ENCODE measurements around the gene PIP5KL1.

PIP5KL1 gene

DNA sequence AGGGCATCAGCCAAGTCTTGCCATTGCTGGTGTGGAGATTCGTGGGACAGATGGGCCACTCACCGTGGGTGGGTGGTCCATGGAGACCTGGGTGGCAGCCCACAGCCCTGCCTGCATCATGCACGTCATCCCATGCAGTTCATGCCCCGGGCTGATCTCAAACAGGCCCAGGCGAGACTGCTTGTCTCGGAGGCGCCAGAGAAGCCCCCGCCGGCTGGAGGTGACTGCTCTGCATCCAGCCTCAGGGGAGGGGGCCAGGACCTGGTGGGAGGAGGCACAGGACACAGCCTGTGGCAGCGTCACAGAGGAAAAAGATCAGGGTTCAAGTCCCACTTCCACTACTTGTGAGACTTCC, 975 bp downstream of the PIP5KL1 start:
- no peak for DNase-seq (ENCODE audit: low spot score)

DNA sequence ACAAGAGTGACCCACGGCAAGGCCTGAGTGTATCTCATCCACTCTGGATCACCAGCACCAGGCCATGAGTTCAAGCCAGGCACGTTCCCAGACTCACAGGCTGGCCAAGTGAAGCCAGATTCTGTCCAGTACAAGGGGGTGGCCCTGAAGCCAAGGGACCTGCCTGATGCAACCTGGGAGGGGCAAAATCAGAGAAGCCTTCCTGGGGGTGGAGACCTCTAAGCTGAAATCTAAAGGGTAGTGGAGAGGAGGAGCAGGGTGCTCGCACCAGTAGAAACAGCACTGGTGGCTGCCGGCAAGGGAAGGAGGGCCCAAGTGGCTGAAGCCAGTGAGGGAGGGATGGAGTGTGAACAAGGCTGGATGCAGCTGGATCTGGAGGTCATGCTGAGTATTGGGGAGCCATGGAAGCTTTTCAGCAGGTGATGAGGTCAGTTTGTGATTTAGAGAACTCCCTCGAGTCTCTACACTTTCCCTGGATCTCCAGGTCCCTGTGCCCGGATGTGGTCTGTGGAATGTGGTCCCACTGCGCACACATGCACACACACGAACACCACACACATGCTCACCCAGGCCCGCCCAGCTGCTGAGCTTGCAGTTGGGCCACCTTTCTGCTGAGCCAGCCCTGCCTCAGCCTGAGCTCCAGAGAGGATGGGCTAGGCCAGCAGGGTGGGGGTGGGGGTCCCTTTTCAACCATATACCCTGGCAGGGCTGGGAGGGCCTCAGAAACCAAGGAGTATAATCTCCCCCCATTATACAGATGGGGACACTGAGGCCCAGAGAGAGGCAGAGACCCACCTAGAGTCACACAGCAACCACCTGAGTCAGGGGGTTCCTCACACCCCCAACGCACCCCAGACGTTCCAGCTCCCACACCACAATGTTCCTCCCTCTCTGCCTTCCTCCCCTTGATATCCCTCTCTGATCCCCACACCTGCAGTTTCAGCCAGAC, 1.6 kb downstream of the PIP5KL1 start:
- no peak for DNase-seq (ENCODE audit: low spot score)

DNA sequence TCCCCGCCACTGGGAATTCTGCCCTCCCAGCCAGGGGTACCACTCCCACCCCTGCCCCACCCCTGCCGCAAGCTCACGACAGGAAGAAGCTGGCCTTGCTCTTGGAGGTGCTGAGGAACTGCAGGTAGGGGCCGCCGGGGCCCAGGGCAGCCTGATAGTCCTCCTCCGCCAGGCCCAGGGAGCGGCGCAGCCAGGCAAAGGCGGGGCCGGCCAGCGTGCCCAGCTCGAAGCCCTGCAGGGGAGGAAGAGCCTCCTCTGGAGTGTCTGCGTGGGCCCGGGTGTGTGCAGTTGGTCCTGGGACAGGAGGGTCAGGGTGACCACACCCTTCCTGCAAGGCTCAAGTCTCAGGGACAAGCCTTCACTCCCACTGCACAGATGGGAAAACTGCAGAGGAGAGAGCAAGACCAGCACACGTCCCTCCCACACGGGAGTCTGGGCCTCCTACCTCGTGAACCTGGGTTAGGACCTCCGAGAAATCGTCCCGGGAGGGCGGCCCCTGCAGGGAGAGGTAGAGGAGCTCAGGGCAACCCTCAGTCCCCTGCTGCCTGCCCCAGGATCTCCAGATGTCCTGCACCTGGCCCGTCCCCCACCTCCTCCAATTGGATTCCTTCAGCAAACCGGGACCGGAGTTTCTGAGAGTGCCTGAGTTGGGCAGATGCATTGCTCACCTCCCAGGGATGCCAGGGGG, 2.4 kb downstream of the PIP5KL1 start:
- peak; percentile 29 for DNase-seq (ENCODE audit: low spot score)

DNA sequence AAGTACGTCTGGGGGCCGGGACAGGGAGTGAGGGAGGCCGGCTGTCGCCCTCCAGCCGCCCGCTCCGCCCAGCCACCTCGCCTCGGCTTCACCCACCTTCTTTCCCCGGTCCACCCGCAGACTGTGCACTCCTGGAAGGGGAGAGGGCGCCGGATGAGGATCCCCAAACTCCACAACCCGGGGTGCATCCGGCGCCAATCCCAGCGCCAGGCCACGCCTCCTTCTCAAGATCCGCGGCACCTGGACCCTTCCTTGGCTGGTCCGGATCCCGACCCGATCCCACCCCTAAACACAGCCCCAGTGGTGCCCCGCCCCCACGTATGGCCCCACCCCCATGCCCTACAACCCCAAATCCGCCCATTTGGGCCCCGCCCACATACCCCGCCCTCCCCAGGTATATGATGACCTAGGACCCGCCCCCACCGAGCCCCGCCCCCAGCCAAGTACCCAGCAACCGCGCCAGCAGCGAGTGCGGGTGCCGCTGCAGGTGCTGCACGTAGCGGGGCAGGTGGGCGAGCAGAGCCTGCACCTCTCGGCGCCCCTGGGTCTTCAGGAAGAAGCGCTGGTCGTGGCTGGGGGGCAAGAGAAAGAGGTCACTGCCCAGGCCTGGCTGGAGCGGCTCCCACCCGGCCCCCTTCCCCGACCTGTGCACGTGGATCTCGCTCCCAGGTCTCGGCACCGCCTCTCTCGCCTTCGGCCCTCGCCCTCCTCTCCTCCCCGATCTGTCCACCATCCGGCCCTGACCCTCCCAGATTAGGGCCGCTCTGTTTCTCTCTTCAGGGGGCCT, 3.2 kb downstream of the PIP5KL1 start:
- DNase-seq (ENCODE audit: low spot score), result peak; percentile 91

DNA sequence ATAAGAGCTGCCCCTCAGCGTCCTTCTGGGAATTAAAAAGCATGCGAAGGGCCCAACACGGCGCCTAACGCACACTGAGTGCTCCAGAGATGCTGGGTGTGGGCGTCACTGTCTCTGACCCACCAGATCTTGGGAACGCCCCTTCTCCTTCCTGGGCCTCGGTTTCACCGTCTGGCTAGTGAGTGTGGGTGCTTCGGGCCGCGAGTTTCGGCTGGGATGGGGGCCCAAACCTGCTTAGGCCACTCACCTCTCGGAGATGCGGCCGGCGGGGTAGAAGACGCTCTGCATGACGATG, 3.7 kb downstream of the PIP5KL1 start:
- no peak for DNase-seq (ENCODE audit: low spot score)

DNA sequence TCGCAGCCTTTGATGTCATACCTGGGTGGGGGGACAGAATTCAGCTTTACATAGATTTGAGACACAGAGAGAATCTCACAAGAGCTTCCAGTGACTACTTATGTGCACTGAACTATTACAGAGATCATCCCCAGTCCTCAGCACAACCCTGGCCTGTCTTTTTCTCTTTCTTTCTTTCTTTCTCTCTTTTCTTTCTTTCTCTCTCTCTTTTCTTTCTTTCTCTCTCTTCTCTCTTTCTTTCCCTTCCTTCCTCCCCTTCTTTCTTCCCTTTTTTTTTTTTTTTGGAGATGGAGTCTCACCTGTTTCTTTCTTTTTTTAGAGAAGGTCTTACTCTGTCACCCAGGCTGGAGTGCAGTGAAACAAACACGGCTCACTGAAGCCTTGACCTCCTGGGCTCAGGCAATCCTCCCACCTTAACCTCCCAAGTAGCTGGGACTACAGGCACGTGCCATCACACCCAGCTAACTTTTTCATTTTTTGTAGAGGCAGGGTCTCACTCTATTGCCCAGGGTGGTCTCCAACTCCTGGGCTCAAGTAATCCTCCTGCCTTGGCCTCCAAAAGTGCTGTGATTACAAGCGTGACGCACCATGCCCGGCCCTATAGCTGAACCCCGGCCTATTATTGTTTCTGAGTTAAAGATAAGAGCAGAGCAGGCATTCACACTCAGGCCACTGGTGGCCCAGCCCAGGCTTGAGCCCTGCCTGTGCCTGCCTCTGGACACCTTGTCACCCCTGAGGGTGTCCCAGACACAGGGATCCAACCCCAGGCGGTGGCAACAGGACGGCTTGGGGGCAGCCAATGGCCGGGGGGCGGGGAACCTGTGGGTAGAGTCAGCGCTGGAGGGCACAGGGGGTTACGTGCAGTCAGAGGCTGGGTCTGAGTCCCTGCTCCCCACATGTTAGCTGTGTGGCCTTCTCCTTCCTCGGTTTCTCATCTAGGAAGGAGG, 4.3 kb downstream of the PIP5KL1 start:
- no peak for DNase-seq (ENCODE audit: low spot score)

DNA sequence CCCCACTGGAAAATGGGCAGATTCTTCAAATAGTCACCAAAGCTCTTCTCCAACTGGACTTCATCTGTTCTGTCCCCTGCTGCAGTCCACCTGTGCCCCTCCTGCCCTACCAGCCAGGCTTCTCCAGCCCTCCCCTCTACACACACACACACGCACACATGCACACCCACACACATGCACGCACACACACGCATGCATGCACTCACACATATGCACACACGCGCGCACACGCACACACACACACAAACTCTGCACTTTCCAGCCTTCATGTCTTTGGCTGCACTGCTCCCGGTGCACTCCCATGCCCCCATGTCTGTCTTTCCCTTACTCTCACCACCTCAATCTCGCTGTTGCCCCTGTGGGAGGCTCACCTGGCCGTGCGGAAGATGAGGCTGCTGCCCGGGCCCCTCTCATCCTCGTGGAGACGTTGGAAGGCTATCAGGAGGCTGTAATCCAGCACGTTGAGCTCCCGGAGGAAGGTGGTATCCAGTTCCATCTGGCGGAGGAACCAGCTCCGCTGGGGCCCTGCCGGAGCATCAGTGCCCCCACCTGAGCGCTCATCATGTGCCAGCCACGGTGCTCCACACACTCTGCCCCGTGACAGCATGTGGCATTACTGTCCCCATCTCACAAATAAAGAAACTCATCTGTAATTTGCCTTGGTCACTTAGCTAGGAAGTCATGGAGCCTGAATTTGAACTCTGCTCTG, 5.7 kb downstream of the PIP5KL1 start:
- DNase-seq (ENCODE audit: low spot score), result no peak

DNA sequence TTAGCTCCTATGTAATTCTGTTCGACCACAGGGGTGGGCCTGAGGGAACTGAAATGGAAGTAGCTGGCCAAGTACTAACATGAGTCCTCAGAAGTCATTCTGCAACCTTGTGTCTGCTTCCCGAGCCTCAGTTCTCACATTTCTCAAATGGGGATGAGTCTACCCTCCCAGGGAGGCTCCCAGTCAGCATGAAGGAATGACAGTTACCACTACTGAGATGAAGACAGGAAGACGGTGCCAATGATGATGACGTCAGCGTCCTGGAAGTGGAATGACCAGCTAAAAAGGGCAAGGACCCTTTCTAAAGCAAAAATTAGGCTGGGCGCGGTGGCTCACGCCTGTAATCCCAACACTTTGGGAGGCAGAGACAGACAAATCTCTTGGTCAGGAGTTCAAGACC, 6.8 kb downstream of the PIP5KL1 start:
- no peak for DNase-seq (ENCODE audit: low spot score)

DNA sequence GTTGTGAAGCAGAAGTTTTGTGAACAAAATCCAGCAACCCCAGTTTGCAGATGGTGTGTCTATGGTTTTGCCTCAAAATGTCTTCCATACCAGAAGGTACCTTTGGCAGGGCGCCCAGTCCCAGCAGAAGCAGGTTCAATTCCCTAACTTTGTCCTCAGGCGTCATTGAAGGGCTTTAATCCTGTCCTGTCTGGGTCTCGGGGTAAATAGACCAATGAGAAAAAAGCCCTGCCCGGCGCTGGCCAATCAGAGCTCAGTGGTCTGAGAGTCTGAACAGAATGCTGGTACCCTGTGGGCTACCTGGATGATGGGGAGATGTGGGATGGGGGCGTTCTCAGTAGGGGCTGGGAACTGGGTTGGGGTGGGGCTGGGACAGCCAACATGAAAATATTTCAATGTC, 7.5 kb downstream of the PIP5KL1 start:
- peak; percentile 60 for DNase-seq (ENCODE audit: low spot score)

DNA sequence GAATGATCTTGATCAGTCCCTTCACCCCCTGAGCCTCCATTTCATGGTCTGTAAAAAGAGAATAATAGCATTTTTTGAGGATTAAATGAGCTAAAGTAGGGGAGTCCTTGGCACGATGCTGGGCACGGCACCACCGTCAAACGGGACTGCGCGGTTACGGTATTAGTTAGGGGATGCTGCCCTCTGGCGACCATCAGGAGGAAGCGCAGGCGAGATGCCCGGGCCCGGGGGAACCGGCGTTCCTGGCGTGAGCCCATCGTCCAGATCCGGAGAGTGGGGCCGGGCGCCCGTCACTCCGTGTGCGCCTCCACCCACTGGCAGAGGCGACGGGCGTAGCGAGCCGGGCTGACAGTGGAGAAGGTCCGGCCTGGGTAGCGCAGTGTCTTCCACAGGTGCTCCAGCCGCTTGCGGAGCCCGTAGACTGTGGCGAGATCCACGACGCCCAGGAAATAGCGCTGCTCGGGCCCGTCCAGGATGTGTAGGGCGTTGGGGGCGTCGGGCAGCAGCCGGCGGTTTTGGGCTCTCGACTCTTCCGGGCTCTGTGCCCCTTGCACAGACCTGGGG, 8.9 kb downstream of the PIP5KL1 start:
- DNase-seq (ENCODE audit: low spot score), result peak; percentile 81

DNA sequence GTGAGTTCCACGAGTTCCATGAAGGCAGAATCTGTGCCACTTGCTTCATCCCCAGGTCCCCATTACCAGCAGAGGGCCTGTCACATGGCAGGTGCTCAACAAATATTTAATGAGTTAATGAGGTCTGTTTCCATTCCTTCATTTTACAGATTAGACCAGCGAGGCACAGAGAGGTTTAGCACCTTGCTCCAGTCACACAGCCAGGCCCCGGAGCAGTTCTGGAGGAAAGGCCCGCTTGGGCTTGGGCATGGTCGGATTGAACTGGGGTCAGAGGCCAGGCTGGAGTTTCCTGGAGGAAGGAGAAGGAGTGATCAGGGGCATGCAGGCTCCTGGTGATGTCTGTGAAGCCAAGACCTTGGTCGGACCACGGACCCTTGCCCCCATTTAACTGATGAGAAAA, 9.8 kb downstream of the PIP5KL1 start:
- no peak for DNase-seq (ENCODE audit: low spot score)

DNA sequence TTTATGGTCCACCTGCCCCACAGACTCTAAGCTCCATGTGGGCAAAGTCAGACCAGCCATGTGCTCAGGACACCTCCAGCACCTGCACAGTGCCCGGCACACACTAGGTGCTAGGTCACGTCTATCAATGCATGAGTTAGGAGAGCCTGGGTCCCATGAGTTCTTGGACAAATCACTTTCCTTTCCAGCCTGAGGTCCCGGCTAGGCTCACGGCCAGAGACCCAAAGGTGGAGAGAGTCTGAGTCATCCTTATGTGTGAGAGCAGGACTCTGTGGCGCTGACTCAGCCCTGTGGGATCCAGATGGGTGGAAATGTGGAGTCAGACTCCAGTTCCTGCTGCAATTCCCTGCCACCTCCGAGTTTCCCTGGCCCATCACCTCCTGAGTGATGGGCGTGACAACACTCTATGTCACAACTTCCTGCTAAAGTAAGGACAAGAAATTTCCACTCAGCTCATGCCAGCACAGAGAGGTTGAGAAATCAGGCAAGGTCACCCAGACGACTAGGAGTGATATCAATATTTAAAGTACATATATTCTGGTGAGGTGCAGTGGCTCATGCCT, 11.2 kb downstream of the PIP5KL1 start:
- no peak for DNase-seq (ENCODE audit: low spot score)

DNA sequence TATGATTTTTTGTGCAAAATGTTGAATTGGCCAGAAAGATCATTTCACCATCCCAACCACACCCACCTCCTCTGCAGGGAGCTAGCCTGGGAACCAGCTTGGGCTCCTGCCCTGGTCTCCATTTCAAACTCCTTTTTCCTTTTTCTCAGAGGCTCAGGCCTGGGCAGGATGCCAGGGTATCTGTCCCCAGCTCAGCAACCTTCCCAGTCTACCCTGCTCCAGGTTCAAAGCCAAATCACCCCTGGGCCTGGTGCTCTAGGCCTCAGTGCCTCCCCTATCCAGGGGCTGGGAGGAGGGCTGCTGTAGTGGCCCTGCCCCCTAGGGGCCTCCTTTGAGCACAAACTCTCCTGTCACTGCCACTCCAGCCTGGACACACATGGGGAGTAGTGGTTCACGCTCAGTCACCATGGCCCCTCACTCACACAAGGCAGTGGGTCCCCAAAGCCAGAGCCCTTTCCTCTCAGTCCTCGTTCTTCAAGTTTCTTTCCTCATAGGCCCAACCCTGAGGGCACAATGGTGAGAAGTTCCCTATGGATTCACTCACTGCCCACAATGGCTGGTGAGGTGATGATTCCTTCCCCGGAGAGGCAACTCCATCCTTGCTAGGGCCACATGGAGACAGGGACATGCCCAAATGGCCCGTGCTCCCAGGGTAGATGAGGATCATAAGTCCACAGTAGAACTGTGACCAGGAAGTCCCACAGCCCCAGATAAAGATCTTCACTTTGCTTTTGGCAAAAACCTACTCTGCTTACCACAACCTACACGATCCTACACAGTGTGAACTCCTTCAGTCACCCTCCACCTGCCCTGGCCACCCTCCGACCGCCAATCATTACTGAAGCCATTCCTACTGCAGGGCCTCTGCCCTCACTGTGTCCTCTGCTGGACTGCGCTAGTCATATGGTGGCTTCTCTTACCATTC, 12.1 kb downstream of the PIP5KL1 start:
- peak; percentile 41 for DNase-seq (ENCODE audit: low spot score)

DNA sequence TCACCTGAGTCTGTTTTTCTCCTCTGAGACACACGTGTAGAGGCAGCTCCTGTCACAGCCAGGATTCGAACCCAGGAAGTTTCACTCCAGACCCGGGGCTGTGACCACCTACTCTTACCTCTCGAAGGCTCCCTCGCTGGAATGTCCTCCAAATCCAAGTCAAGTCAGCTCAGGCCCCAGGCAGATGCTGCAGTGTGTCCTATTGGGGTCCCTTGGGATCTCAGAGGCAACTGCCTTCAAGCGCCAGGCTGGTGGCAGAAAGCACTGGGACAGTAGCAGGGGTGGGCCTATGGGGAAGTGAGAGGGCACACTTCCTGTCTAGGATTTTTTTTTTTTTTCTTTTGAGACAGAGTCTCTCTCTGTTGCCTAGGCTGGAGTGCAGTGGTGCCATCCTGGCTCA, 13.0 kb downstream of the PIP5KL1 start:
- DNase-seq (ENCODE audit: low spot score), result no peak

DNA sequence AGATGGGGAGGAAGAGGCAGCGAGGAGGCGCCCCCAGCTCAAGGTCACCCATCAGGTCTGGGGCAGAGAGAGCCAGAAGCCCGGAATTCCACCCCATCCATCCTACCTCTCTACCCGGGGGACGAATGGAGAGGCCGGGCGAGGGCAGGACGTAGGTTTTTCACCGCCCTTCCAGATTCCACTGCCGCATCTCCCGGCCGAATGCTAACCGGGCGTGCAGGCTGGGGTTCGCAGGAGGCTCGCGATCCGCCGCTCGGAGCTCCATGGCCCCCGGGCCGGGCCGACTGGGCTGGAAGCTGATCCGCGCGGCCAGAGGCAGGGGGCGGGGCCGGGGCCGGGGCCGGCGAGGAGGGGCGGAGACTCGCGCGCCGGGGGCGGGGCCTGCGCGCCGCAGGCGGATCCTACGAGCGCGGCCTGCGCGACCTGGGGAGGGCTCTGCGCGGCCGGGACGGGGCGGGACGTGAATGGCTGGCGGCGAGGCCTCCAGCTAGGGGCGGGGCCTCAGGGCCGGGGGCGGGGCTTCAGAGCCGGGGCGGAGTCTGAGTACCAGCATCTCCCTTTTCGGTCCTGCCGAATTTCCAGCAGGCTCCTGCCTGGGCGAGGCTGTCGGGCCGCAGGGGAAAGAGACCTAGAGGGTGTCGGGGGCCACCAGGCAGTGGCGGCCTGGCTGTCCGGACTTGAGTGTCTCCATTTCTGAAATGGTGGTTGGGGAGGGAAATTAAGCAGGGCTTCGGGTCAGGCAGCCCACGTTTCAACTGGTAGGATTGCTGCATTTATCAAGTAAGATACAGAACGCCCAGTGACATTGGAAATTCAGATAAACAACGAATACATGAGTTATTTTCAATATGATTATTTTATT, 13.6 kb downstream of the PIP5KL1 start, which contains the start of gene ST6GALNAC4:
Gene ST6GALNAC4 (minus strand): TSS at position 322 of the 862 bp plus-strand sequence. CDS start 622 bp downstream, outside the sequence.
- peak; percentile 100 for DNase-seq (ENCODE audit: low spot score)

DNA sequence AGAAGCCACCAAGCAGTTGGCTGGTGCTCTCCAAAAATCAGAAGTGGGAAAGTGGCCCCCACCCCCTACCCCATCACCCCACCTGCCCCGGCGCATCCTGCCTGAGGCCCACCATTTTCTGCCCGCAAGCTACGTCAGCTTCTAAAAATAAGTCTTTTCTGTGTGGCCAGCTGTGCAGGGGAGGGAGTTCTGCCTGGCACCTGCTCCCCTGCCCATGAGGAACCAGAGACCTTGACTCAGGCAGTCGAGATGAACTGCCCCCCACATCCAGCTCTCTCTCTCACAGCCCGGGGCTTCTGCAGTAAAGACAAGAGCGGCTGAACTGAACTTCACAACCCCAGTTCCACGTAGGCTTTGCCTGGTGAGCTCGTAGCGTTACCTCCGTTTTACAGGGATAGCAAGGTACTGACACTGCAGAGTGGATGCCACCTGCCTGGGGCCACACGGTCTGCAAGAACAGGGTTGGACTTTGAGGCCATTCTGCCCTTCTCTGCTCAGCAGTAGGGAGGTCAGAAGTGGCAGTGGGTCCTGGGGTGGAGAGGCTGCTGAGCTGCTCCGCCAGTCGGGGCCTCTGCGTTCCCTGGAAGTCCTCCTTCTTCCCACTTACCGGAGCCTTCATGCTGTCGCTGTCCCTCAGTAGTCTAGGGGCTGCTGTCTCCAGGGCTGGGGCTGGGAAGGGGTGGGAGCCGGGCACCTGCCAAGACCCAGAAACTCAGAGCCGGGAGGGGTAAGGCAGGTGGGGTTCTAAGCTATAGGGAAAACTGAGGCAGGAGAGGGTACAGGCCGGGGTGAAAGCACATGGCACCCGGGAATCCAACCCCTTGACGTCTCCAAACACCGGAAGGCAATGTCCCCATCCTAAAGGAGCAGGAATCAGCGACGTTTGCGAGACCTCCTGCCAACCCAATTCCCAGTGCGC, 14.5 kb downstream of the PIP5KL1 start:
- DNase-seq (ENCODE audit: low spot score), result no peak

DNA sequence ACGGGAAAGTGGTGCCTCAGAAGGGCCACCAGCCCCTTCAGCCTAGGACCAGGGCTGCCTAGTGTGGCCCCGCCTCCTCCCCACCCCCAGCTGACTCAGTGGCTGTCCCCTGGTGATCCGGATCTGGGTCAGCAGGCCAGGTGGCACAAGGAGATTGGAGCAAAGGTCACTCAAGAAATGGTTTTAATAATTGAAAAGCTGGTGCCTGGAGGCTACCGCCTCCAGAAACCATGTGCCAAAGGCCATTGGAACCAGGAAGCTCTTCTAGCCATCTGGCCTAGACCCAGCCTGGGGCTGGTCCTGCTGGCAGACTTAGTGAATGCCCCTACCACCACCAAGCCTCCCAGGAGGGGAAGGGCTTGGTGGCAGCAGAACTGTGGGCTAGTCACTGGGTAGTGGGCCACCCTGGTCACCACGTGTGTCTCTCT, 15.2 kb downstream of the PIP5KL1 start:
- DNase-seq (ENCODE audit: low spot score), result no peak
